HCT116 (cell line): ENCODE data around the gene TRIM56. TPM values are rescaled to one million over a fixed set of nuclear protein-coding genes. Genes with fewer than 3 reads are reported as not detected.

Experiments
- ATAC-seq: fragments of 200-7000 bp; cut with Tn5 transposase; 2 replicates; pipeline ENCODE4 v1.9.1; 2020; ENCODE audit warnings: mild to moderate bottlenecking, moderate library complexity
- BruUV-seq: library from RNA; stranded (reverse); fragments of 400-500 nt; replicated peaks from 2 replicates; lab custom pipeline; 2021; lab: Mats Ljungman, UMichigan
- CTCF ChIA-PET: fragments of 300-600 bp; sonication (Branson Sonifier 250); formaldehyde crosslinking; loops from one replicate; lab custom pipeline; 2021; ENCODE audit warnings: antibody characterized with exemption; lab: Charles Lee
- POLR2A ChIA-PET: fragments of 300-600, 350-600 bp; sonication (Branson Sonifier 250); formaldehyde crosslinking; loops from one replicate; lab custom pipeline; 2021; ENCODE audit warnings: antibody characterized with exemption; lab: Charles Lee
- RAD21 ChIA-PET, 2 experiments: fragments of 300-600 bp; sonication (Branson Sonifier 250); formaldehyde crosslinking; loops; one replicate each; lab custom pipeline; 2023; ENCODE audit warnings: low total read pairs in 2 of 2; ENCODE audit not compliant: uncharacterized antibody in 2 of 2, unreplicated experiment in 2 of 2, low non-redundant PET in 1 of 2; lab: Charles Lee
- DNase-seq: peaks from one replicate; pipeline ENCODE4 v3.0.0-alpha.2; 2010; ENCODE audit warnings: low read depth, low spot score
- H2AFZ ChIP-seq: fragments of 200-600 bp; shearing (Covaris generic), sonication (generic); 2 replicates; pipeline ENCODE4 v1.6.1; 2017; ENCODE audit warnings: low read depth, mixed run types, mixed read lengths, antibody characterized with exemption, low read length; ENCODE audit not compliant: poor library complexity, severe bottlenecking
- H3K27ac ChIP-seq: 2 replicates; pipeline ENCODE4 v1.5.1; 2012; ENCODE audit warnings: low read depth, low read length
- H3K27me3 ChIP-seq: fragments of 200-600 bp; sonication (generic); 2 replicates; pipeline ENCODE4 v1.6.1; 2016; ENCODE audit warnings: mixed run types, low read length, mixed read lengths; ENCODE audit not compliant: insufficient read depth
- H3K36me3 ChIP-seq, 2 experiments: fragments of 200-500 bp in 1 of 2; fragments of 200-600 bp in 1 of 2; sonication (Bioruptor generic) in 1 of 2; sonication (generic) in 1 of 2; 2 replicates each; pipeline versions ENCODE4 v1.5.1 to v1.6.1; 2014 to 2016; ENCODE audit warnings: low read length in 2 of 2, inconsistent platforms in 1 of 2, mixed read lengths in 1 of 2, mixed run types in 1 of 2; ENCODE audit not compliant: insufficient read depth in 2 of 2, control insufficient read depth in 1 of 2
- H3K4me1 ChIP-seq, 2 experiments: fragments of 200-600 bp in 1 of 2; sonication (generic) in 1 of 2; 2 replicates each; pipeline versions ENCODE4 v1.5.1 to v1.6.1; 2012 to 2017; ENCODE audit warnings: low read length in 2 of 2, inconsistent platforms in 1 of 2, mild to moderate bottlenecking in 1 of 2, mixed read lengths in 1 of 2, mixed run types in 1 of 2, moderate library complexity in 1 of 2; ENCODE audit not compliant: insufficient read depth in 2 of 2, control insufficient read depth in 1 of 2
- H3K4me2 ChIP-seq: fragments of 200-600 bp; sonication (generic); 2 replicates; pipeline ENCODE4 v1.6.1; 2017; ENCODE audit warnings: mixed run types, low read length, mixed read lengths
- H3K4me3 ChIP-seq, 2 experiments: fragments of 200-600 bp in 1 of 2; sonication (generic) in 1 of 2; replicated peaks in 1 of 2; 2 replicates each; pipeline ENCODE4 v1.5.1; 2011 to 2016; ENCODE audit warnings: low read length in 2 of 2, control low read depth in 1 of 2, low read depth in 1 of 2, mild to moderate bottlenecking in 1 of 2, mixed read lengths in 1 of 2, mixed run types in 1 of 2
- H3K79me2 ChIP-seq: fragments of 200-600 bp; sonication (generic); 2 replicates; pipeline ENCODE4 v1.6.1; 2017; ENCODE audit warnings: mild to moderate bottlenecking, mixed run types, low read length, moderate library complexity, mixed read lengths; ENCODE audit not compliant: insufficient read depth
- H3K9ac ChIP-seq: fragments of 200-600 bp; sonication (generic); 2 replicates; pipeline ENCODE4 v1.6.1; 2016; ENCODE audit warnings: low read length, mixed read lengths
- H3K9me2 ChIP-seq: fragments of 200-600 bp; sonication (generic), shearing (Covaris generic); 2 replicates; pipeline ENCODE4 v1.6.1; 2017; ENCODE audit warnings: mixed run types, mild to moderate bottlenecking, moderate library complexity; ENCODE audit not compliant: insufficient read depth
- H3K9me3 ChIP-seq, 2 experiments: fragments of 200-500 bp in 1 of 2; fragments of 200-600 bp in 1 of 2; sonication (Bioruptor generic) in 1 of 2; sonication (generic) in 1 of 2; 2 replicates each; pipeline ENCODE4 v1.6.1; 2014 to 2017; ENCODE audit warnings: low read length in 2 of 2, mixed read lengths in 2 of 2, inconsistent platforms in 1 of 2, low read depth in 1 of 2, mild to moderate bottlenecking in 1 of 2, mixed run types in 1 of 2, moderate library complexity in 1 of 2; ENCODE audit not compliant: control insufficient read depth in 1 of 2, insufficient read depth in 1 of 2
- H4K20me1 ChIP-seq: fragments of 200-600 bp; sonication (generic), shearing (Covaris generic); 2 replicates; pipeline ENCODE4 v1.6.1; 2017; ENCODE audit warnings: mixed run types, mild to moderate bottlenecking, moderate library complexity; ENCODE audit not compliant: insufficient read depth
- ATF3 ChIP-seq: IDR thresholded peaks from 2 replicates; pipeline ENCODE4 v1.6.1; 2012
- CBX3 ChIP-seq: IDR thresholded peaks from 2 replicates; pipeline ENCODE4 v1.6.1; 2012; ENCODE audit warnings: low read depth
- CEBPB ChIP-seq: IDR thresholded peaks from 2 replicates; pipeline ENCODE4 v1.6.1; 2012; ENCODE audit warnings: low read depth
- CTCF ChIP-seq, 3 experiments: fragments of 200-600 bp in 1 of 3; sonication (generic) in 1 of 3; IDR thresholded peaks in 2 of 3; conservative IDR thresholded peaks in 1 of 3; 2 replicates each; pipeline ENCODE4 v1.5.1; 2012 to 2017; ENCODE audit warnings: low read depth in 2 of 3, low read length in 2 of 3, antibody characterized with exemption in 1 of 3, borderline replicate concordance in 1 of 3, control low read depth in 1 of 3, mild to moderate bottlenecking in 1 of 3, mixed read lengths in 1 of 3, mixed run types in 1 of 3, moderate library complexity in 1 of 3; ENCODE audit not compliant: insufficient read depth in 1 of 3
- EGR1 ChIP-seq: IDR thresholded peaks from 2 replicates; pipeline ENCODE4 v1.6.1; 2012; ENCODE audit warnings: low read depth
- ELF1 ChIP-seq: IDR thresholded peaks from 2 replicates; pipeline ENCODE4 v1.6.1; 2012; ENCODE audit warnings: low read depth, borderline replicate concordance
- EZH2phosphoT487 ChIP-seq: fragments of 200-600 bp; IDR thresholded peaks from 2 replicates; pipeline ENCODE4 v1.6.1; 2018; ENCODE audit warnings: antibody characterized with exemption, borderline replicate concordance
- FOSL1 ChIP-seq: IDR thresholded peaks from 2 replicates; pipeline ENCODE4 v1.6.1; 2012; ENCODE audit warnings: low read depth
- JUND ChIP-seq: IDR thresholded peaks from 2 replicates; pipeline ENCODE4 v1.6.1; 2012
- MAX ChIP-seq: IDR thresholded peaks from 2 replicates; pipeline ENCODE4 v1.6.1; 2012
- POLR2A ChIP-seq: IDR thresholded peaks from 2 replicates; pipeline ENCODE4 v1.7.0; 2011; ENCODE audit warnings: borderline replicate concordance; ENCODE audit not compliant: insufficient read depth, insufficient read length; ENCODE audit errors: extremely low read depth
- RAD21 ChIP-seq: IDR thresholded peaks from 2 replicates; pipeline ENCODE4 v1.6.1; 2012; ENCODE audit warnings: low read depth, mild to moderate bottlenecking
- REST ChIP-seq: IDR thresholded peaks from 2 replicates; pipeline ENCODE4 v1.6.1; 2012; ENCODE audit warnings: low read depth
- SP1 ChIP-seq: IDR thresholded peaks from 2 replicates; pipeline ENCODE4 v1.6.1; 2012; ENCODE audit warnings: low read depth
- TCF7L2 ChIP-seq: IDR thresholded peaks from 2 replicates; pipeline ENCODE4 v1.7.0; 2011; ENCODE audit warnings: borderline replicate concordance, inconsistent platforms; ENCODE audit not compliant: insufficient read depth, insufficient read length; ENCODE audit errors: extremely low read depth
- ZNF274 ChIP-seq: fragments of 200-500 bp; sonication (Bioruptor generic); IDR thresholded peaks from 2 replicates; pipeline ENCODE4 v1.6.1; 2014; ENCODE audit warnings: mild to moderate bottlenecking, low read depth, low read length, inconsistent platforms
- intact Hi-C: fragments of 100-400 bp; cut with micrococcal nuclease; formaldehyde crosslinking; loops from 2 replicates; pipeline ENCODE4 v1.10.0; 2022
- total RNA-seq: library from RNA; stranded (reverse); gene quantifications from one replicate; pipeline ENCODE4 v1.2.1, GENCODE V29; 2021; ENCODE audit not compliant: unreplicated experiment

TRIM56 gene
- total RNA-seq, 1 experiment from 2014 or later, result 25.9 TPM

GRCh38 chr7:101106386-101106785 lies 21.1 kb downstream of the TRIM56 start:
- no peak overlapping the region for H3K4me2 ChIP-seq

More at GRCh38 chr7:101106386-101106785, 21.1 kb downstream of the TRIM56 start:
- Histone ChIP-seq H3K9me2 (no peaks in the 10 kb centered on the region), H3K9me3 (no peaks in the 10 kb centered on the region), H3K9ac (no peak overlapping the region), H3K4me1 (peaks cover 32 to 56% of the 10 kb centered on the region in 2 experiments), H4K20me1 (no peaks in the 10 kb centered on the region), H3K27me3 (no peaks in the 10 kb centered on the region), H3K79me2 (no peaks in the 10 kb centered on the region), H2AFZ (no peak overlapping the region), H3K27ac (no peak overlapping the region), H3K36me3 (no peaks in the 10 kb centered on the region), H3K4me3 (no peak overlapping the region)
- intact Hi-C loops, result no loop called here
- DNase-seq, result no peak
- no TSS peak for BruUV-seq
- ChIA-PET POLR2A (no interaction called here), CTCF (interaction anchor here (1.3 kb wide), 1 partner anchor 11 kb away, joined by 5 read pairs; no protein-coding TSS in a partner anchor), RAD21 (no interaction called here)
- TF ChIP-seq ELF1 (no peak), ZNF274 (no peak), CEBPB (no peak), REST (no peak), CTCF (IDR thresholded peaks at IDR 0.05 in 2 of 3, conservative IDR thresholded peaks at IDR 0.05 in 1 of 3; ENCODE audit: borderline replicate concordance in 1 of 3, insufficient read depth in 1 of 3, low read depth in 2 of 3, low read length in 2 of 3) (no peak), RAD21 (no peak), CBX3 (no peak), EGR1 (no peak), POLR2A (no peak), FOSL1 (no peak), TCF7L2 (no peak), ATF3 (no peak), MAX (no peak), EZH2phosphoT487 (no peak), SP1 (no peak), JUND (no peak)
- no peak for ATAC-seq
